Ovary (tissue), 10 donors: ENCODE data around the gene NUP54. TPM values are rescaled to one million over a fixed set of nuclear protein-coding genes. Genes with fewer than 3 reads are reported as not detected.

ENCODE experiments used
- DNase-seq, 5 donors: peaks; one replicate each; pipeline ENCODE4 v3.0.0-alpha.2; 2019 to 2020
- H3K27ac ChIP-seq, 2 donors: fragments of 200-600 bp; one replicate each; pipeline versions ENCODE4 v1.5.1 to v1.8.0; 2019 to 2022
- H3K27me3 ChIP-seq: fragments of 200-600 bp; one replicate; pipeline ENCODE4 v1.8.0; 2022
- H3K36me3 ChIP-seq: fragments of 200-600 bp; sonication (generic); one replicate; pipeline ENCODE4 v1.5.1; 2019
- H3K4me1 ChIP-seq: one replicate; pipeline ENCODE4 v1.8.1; 2013; ENCODE audit warnings: mild to moderate bottlenecking, moderate library complexity; ENCODE audit not compliant: insufficient read depth
- H3K4me3 ChIP-seq: fragments of 200-600 bp; sonication (generic); one replicate; pipeline ENCODE4 v1.5.1; 2017
- H3K9me3 ChIP-seq, 2 donors: fragments of 200-600 bp in 1 of 2; sonication (generic) in 1 of 2; one replicate each; pipeline versions ENCODE4 v1.5.1 to v1.8.1; 2013 to 2019; ENCODE audit warnings: mild to moderate bottlenecking in 1 of 2, moderate library complexity in 1 of 2
- CTCF ChIP-seq, 3 donors: fragments of 450-650 bp in 2 of 3; fragments of 200-600 bp in 1 of 3; IDR thresholded peaks; one replicate each; pipeline versions ENCODE4 v1.5.1 to v1.8.0; 2016 to 2022; ENCODE audit warnings: antibody characterized with exemption in 3 of 3, mild to moderate bottlenecking in 1 of 3
- EP300 ChIP-seq: sonication (generic); formaldehyde crosslinking; IDR thresholded peaks from one replicate; pipeline ENCODE4 v1.6.1; 2017; ENCODE audit warnings: antibody characterized with exemption
- POLR2A ChIP-seq: fragments of 450-650 bp; IDR thresholded peaks from one replicate; pipeline ENCODE4 v1.6.1; 2017; ENCODE audit warnings: antibody characterized with exemption, mild to moderate bottlenecking, moderate library complexity
- WGBS, 3 donors: extraction: QIAGEN DNeasy Blood & Tissue Kit in 1 of 3; methylation state at CpG; one replicate each; pipeline versions ENCODE4 v1.1.5 to v1.1.7; 2013 to 2017; 5-methylcytosine and 5-hydroxymethylcytosine counted together
- intact Hi-C, 4 donors: fragments of 100-400 bp; cut with DNase I; formaldehyde crosslinking; loops; one replicate each; pipeline versions ENCODE4 v1.11.0 to v1.15.1; 2022 to 2023
- long read RNA-seq, 3 donors: library from polyadenylated mRNA in 2 of 3; unstranded in 2 of 3; transcript quantifications; one replicate each; pipeline ENCODE4 v2.0.0 and lab custom pipeline, GENCODE V29; 2021 to 2026
- polyA plus RNA-seq, 2 donors: library from polyadenylated mRNA; stranded (reverse); fragments of 200-250 nt in 1 of 2; fragments of 350-450 nt in 1 of 2; fragmentation: Illumina TruSeq in 1 of 2; extraction: RNeasy Lipid Tissue Mini Kit (QIAGEN cat#74804) in 1 of 2; gene quantifications; one replicate each; pipeline ENCODE4 v1.2.3, GENCODE V29; 2013 to 2014
- total RNA-seq, 7 donors: library from RNA; depleted of rRNA in 2 of 7; stranded (reverse); fragments of >200 nt in 2 of 7; fragmentation: NEBNext Ultra II Directional in 3 of 7; extraction: Animal tissue kit (Norgen Biotek cat#: 25700) in 3 of 7; gene quantifications; one replicate each; pipeline versions ENCODE4 v1.1.0 to v1.2.4, GENCODE V29; 2016 to 2023
- donor health status: DM: no; HTN: no; CAD: no; lungs with moderate emphysema.
- donor health status: DM: no; HTN: no; CAD: no.
- donor health status: Bipolar disorder and iron deficiency.
- donor health status: DM: yes; HTN: yes; CAD: no.
- donor health status: DM: no; HTN: no; CAD: no.
- donor health status: DM: yes; HTN: yes; CAD: no.

NUP54 gene
- 10 to 100 TPM; 26.1 to 53.8 (median 45.4) TPM for total RNA-seq
- 10 to 100 TPM; 25.2 to 33.4 TPM for polyA plus RNA-seq
- long read RNA-seq, donor 1, transcript NUP54-211 (11 exons, 1,385 nt) = minor isoform, 10 of 117 reads
- long read RNA-seq, donor 1, transcript NUP54-201 (12 exons, 2,367 nt) = major isoform, 63 of 117 reads
- long read RNA-seq, donor 1, partial matches to known transcripts = 14 of 117 reads
- long read RNA-seq, donor 1, other reads (novel, unspliced or antisense) = 26 of 117 reads
- long read RNA-seq, donor 2, transcript NUP54-201 (12 exons, 2,367 nt) = major isoform, 11 of 45 reads
- long read RNA-seq, donor 2, partial matches to known transcripts = 32 of 45 reads
- long read RNA-seq, donor 2, other reads (novel, unspliced or antisense) = 0 of 45 reads
- long read RNA-seq, donor 3, transcript NUP54-201 (12 exons, 2,367 nt) = major isoform, 14 of 21 reads
- long read RNA-seq, donor 3, partial matches to known transcripts = 0 of 21 reads
- long read RNA-seq, donor 3, other reads (novel, unspliced or antisense) = 4 of 21 reads

GRCh38 chr4:76148142-76148865 is at the start of gene NUP54:
Gene NUP54, minus strand, starts transcription at chr4:76148397. Its CDS starts 23 bp downstream, at chr4:76148374.
- intact Hi-C loops = no loop called here
- DNase-seq = peak; percentile 91 to 95 (median 92)

GRCh38 chr4:76197031-76197743 is 49.0 kb upstream of the NUP54 start:
- Histone ChIP-seq H3K9me3 (no peaks in the 10 kb centered on the region), H3K27ac (peak overlapping the region; percentile 3 to 65), H3K4me3 (no peak overlapping the region), H3K4me1 (peaks cover 28% of the 10 kb centered on the region), H3K27me3 (no peaks in the 10 kb centered on the region), H3K36me3 (no peaks in the 10 kb centered on the region)
- 37 to 41% (median 38%) methylated on average over 10 of the region's 10 CpGs for WGBS, 3 donors
- TF ChIP-seq EP300 (no peak), POLR2A (no peak)
- peak in 1 of 5 donors; percentile 18 for DNase-seq
- intact Hi-C loops = loop anchor here in 1 of 4 donors (10.0 kb wide), 1 partner anchor 108 kb away; the partner anchor contains the start of gene STBD1

More at GRCh38 chr4:76148142-76148865, at the start of gene NUP54:
- WGBS, 3 donors = 0 to 1% (median 1%) methylated on average over 40 to 47 of the region's 47 CpGs
- TF ChIP-seq CTCF (IDR thresholded peaks at IDR 0.05) = no peak
- peak; percentile 76 for TF ChIP-seq POLR2A
- Histone ChIP-seq H3K27me3 (peaks cover 4% of the 10 kb centered on the region), H3K27ac (peak within 1 kb of the TSS; percentile 85 to 92), H3K9me3 (no peaks in the 10 kb centered on the region), H3K36me3 (no peaks in the 10 kb centered on the region), H3K4me3 (peak within 1 kb of the TSS; percentile 98), H3K4me1 (peaks cover 4% of the 10 kb centered on the region)

GRCh38 chr4:76196376-76196775 is 48.2 kb upstream of the NUP54 start:
- no peaks in the 10 kb centered on the region for H3K27me3 ChIP-seq
- intact Hi-C loops = loop anchor here in 1 of 4 donors (10.0 kb wide), 1 partner anchor 108 kb away; the partner anchor contains the start of gene STBD1
- H3K27ac ChIP-seq = peak overlapping the region in 1 of 2 donors; percentile 65
- H3K4me3 ChIP-seq = no peak overlapping the region
- H3K36me3 ChIP-seq = no peaks in the 10 kb centered on the region
- H3K4me1 ChIP-seq = peaks cover 28% of the 10 kb centered on the region
- H3K9me3 ChIP-seq = no peaks in the 10 kb centered on the region
- 92 to 95% (median 94%) methylated on average over 2 of the region's 2 CpGs for WGBS, 3 donors
- no peak for TF ChIP-seq POLR2A
- TF ChIP-seq EP300 = no peak
- no peak for TF ChIP-seq CTCF (IDR thresholded peaks at IDR 0.05)
- DNase-seq = no peak

GRCh38 chr4:76195326-76195725 is 47.1 kb upstream of the NUP54 start:
- H3K4me1 ChIP-seq = peaks cover 25% of the 10 kb centered on the region
- TF ChIP-seq CTCF (IDR thresholded peaks at IDR 0.05) (no peak), POLR2A (no peak), EP300 (no peak)
- DNase-seq = no peak
- no peaks in the 10 kb centered on the region for H3K27me3 ChIP-seq
- intact Hi-C loops = loop anchor here in 1 of 4 donors (10.0 kb wide), 1 partner anchor 109 kb away; the partner anchor contains the start of gene STBD1
- no peak overlapping the region for H3K4me3 ChIP-seq
- H3K27ac ChIP-seq = peak overlapping the region in 1 of 2 donors; percentile 22
- 14 to 22% (median 21%) methylated on average over 3 of the region's 3 CpGs for WGBS, 3 donors
- no peaks in the 10 kb centered on the region for H3K9me3 ChIP-seq
- H3K36me3 ChIP-seq = no peaks in the 10 kb centered on the region
